IMR-90 (cell line): ENCODE data around the gene HGF. TPM values are rescaled to one million over a fixed set of nuclear protein-coding genes. Genes with fewer than 3 reads are reported as not detected.

Experiments
- ATAC-seq: fragments of 200-7000 bp; cut with Tn5 transposase; 2 replicates; pipeline ENCODE4 v1.9.1; 2020; ENCODE audit warnings: low read depth, mild to moderate bottlenecking, moderate library complexity
- BruUV-seq: library from RNA; stranded (reverse); fragments of 400-500 nt; replicated peaks from 2 replicates; lab custom pipeline; 2021; lab: Mats Ljungman, UMichigan
- CTCF ChIA-PET: fragments of 300-600 bp; formaldehyde crosslinking; extraction: SDS; loops from one replicate; lab custom pipeline; 2021; ENCODE audit warnings: antibody characterized with exemption; lab: Yijun Ruan, JAX
- POLR2A ChIA-PET: fragments of 300-600 bp; sonication (Branson Sonifier 250); formaldehyde crosslinking; loops from one replicate; lab custom pipeline; 2022; ENCODE audit warnings: antibody characterized with exemption; ENCODE audit not compliant: unreplicated experiment; lab: Charles Lee
- DNase-seq: peaks from one replicate; pipeline ENCODE4 v3.0.0; 2013
- H2AFZ ChIP-seq: replicated peaks from 2 replicates; pipeline ENCODE3; 2013; ENCODE audit warnings: low read length, mild to moderate bottlenecking; ENCODE audit not compliant: poor library complexity
- H2AK5ac ChIP-seq: 2 replicates; pipeline ENCODE4 v1.6.1; 2013; ENCODE audit warnings: low read depth, low read length, inconsistent platforms
- H2AK9ac ChIP-seq: replicated peaks from 2 replicates; pipeline ENCODE3; 2013; ENCODE audit warnings: mild to moderate bottlenecking, low read depth, low read length, moderate library complexity; ENCODE audit not compliant: poor library complexity
- H2BK120ac ChIP-seq: 2 replicates; pipeline ENCODE4 v1.6.1; 2013; ENCODE audit warnings: low read depth, low read length, inconsistent platforms
- H2BK15ac ChIP-seq: 3 replicates; pipeline ENCODE4 v1.6.1; 2013; ENCODE audit warnings: low read depth, low read length, inconsistent platforms
- H2BK20ac ChIP-seq: 2 replicates; pipeline ENCODE4 v1.6.1; 2013; ENCODE audit warnings: low read depth, mild to moderate bottlenecking, inconsistent platforms, low read length, moderate library complexity
- H2BK5ac ChIP-seq: 2 replicates; pipeline ENCODE4 v1.6.1; 2013; ENCODE audit warnings: mild to moderate bottlenecking, low read depth, low read length, inconsistent platforms; ENCODE audit not compliant: poor library complexity, severe bottlenecking
- H3K14ac ChIP-seq: replicated peaks from 2 replicates; pipeline ENCODE4 v1.6.1; 2013; ENCODE audit warnings: low read depth, low read length, inconsistent platforms
- H3K18ac ChIP-seq: 2 replicates; pipeline ENCODE4 v1.6.1; 2013; ENCODE audit warnings: low read depth, low read length, control low read depth
- H3K23ac ChIP-seq: 2 replicates; pipeline ENCODE4 v1.6.1; 2013; ENCODE audit warnings: low read depth, low read length, inconsistent platforms
- H3K27ac ChIP-seq: 2 replicates; pipeline ENCODE4 v1.5.1; 2013; ENCODE audit warnings: mild to moderate bottlenecking, control low read depth, low read length; ENCODE audit not compliant: insufficient read depth
- H3K27me3 ChIP-seq: 2 replicates; pipeline ENCODE4 v1.6.1; 2013; ENCODE audit warnings: low read length; ENCODE audit not compliant: control insufficient read depth, insufficient read depth
- H3K36me3 ChIP-seq: 2 replicates; pipeline ENCODE4 v1.6.1; 2013; ENCODE audit warnings: low read length, mixed read lengths; ENCODE audit not compliant: control insufficient read depth, insufficient read depth
- H3K4ac ChIP-seq: 2 replicates; pipeline ENCODE4 v1.6.1; 2013; ENCODE audit warnings: low read depth, low read length, inconsistent platforms
- H3K4me1 ChIP-seq: 2 replicates; pipeline ENCODE4 v1.6.1; 2013; ENCODE audit warnings: low read length, mixed read lengths; ENCODE audit not compliant: control insufficient read depth, insufficient read depth
- H3K4me2 ChIP-seq: 2 replicates; pipeline ENCODE4 v1.6.1; 2013; ENCODE audit warnings: low read depth, mild to moderate bottlenecking, control low read depth, low read length, moderate library complexity
- H3K4me3 ChIP-seq: 2 replicates; pipeline ENCODE4 v1.5.1; 2013; ENCODE audit warnings: low read depth, mild to moderate bottlenecking, control low read depth, low read length, moderate library complexity; ENCODE audit not compliant: insufficient read depth
- H3K56ac ChIP-seq: 2 replicates; pipeline ENCODE4 v1.6.1; 2013; ENCODE audit warnings: low read length, inconsistent platforms; ENCODE audit not compliant: insufficient read depth; ENCODE audit errors: extremely low read depth
- H3K79me1 ChIP-seq, 2 experiments: 2 replicates each; pipeline ENCODE4 v1.6.1; 2013; ENCODE audit warnings: low read length in 2 of 2, inconsistent platforms in 1 of 2, low read depth in 1 of 2
- H3K9ac ChIP-seq: 2 replicates; pipeline ENCODE4 v1.6.1; 2013; ENCODE audit warnings: low read depth, low read length, control low read depth
- H3K9me1 ChIP-seq: 2 replicates; pipeline ENCODE4 v1.6.1; 2013; ENCODE audit warnings: low read length, inconsistent platforms; ENCODE audit not compliant: insufficient read depth
- H3K9me3 ChIP-seq: 2 replicates; pipeline ENCODE4 v1.6.1; 2013; ENCODE audit warnings: low read length; ENCODE audit not compliant: control insufficient read depth, insufficient read depth
- H4K20me1 ChIP-seq: 2 replicates; pipeline ENCODE4 v1.6.1; 2013; ENCODE audit warnings: low read length, inconsistent platforms; ENCODE audit not compliant: insufficient read depth
- H4K5ac ChIP-seq: 2 replicates; pipeline ENCODE4 v1.6.1; 2013; ENCODE audit warnings: mild to moderate bottlenecking, low read depth, low read length, control low read depth
- H4K8ac ChIP-seq, 2 experiments: 2 replicates each; pipeline ENCODE4 v1.6.1; 2013; ENCODE audit warnings: low read depth in 2 of 2, low read length in 2 of 2, control low read depth in 1 of 2, inconsistent platforms in 1 of 2
- H4K91ac ChIP-seq: 2 replicates; pipeline ENCODE4 v1.6.1; 2013; ENCODE audit warnings: low read depth, low read length, inconsistent platforms; ENCODE audit not compliant: insufficient read depth
- BHLHE40 ChIP-seq: fragments of 150-350 bp; IDR thresholded peaks from 2 replicates; pipeline ENCODE4 v1.6.1; 2016; ENCODE audit warnings: mild to moderate bottlenecking, low read depth, low read length
- CHD1 ChIP-seq: IDR thresholded peaks from 2 replicates; pipeline ENCODE4 v1.6.1; 2012; ENCODE audit warnings: low read depth, low read length, improper control_type of control experiment
- ELK1 ChIP-seq: fragments of 150-350 bp; IDR thresholded peaks from 2 replicates; pipeline ENCODE4 v1.6.1; 2016; ENCODE audit warnings: low read depth, mild to moderate bottlenecking, low read length, moderate library complexity, borderline replicate concordance
- FOS ChIP-seq: fragments of 150-350 bp; IDR thresholded peaks from 2 replicates; pipeline ENCODE4 v1.6.1; 2016; ENCODE audit warnings: low read depth, low read length
- MAFK ChIP-seq: IDR thresholded peaks from 2 replicates; pipeline ENCODE4 v1.6.1; 2012; ENCODE audit warnings: low read depth, low read length, improper control_type of control experiment
- MAZ ChIP-seq: IDR thresholded peaks from 2 replicates; pipeline ENCODE4 v1.6.1; 2012; ENCODE audit warnings: low read depth, mild to moderate bottlenecking, low read length, improper control_type of control experiment, moderate library complexity, borderline replicate concordance
- MXI1 ChIP-seq: IDR thresholded peaks from 2 replicates; pipeline ENCODE4 v1.6.1; 2012; ENCODE audit warnings: low read depth, mild to moderate bottlenecking, low read length, moderate library complexity, borderline replicate concordance
- NFE2L2 ChIP-seq: fragments of 150-350 bp; IDR thresholded peaks from 2 replicates; pipeline ENCODE4 v1.6.1; 2016; ENCODE audit warnings: low read depth, mild to moderate bottlenecking, low read length
- POLR2A ChIP-seq: IDR thresholded peaks from 2 replicates; pipeline ENCODE4 v1.6.1; 2012; ENCODE audit warnings: mild to moderate bottlenecking, low read depth, low read length
- RAD21 ChIP-seq: IDR thresholded peaks from 2 replicates; pipeline ENCODE4 v1.6.1; 2012; ENCODE audit warnings: low read length, improper control_type of control experiment
- RCOR1 ChIP-seq: IDR thresholded peaks from 2 replicates; pipeline ENCODE4 v1.6.1; 2012; ENCODE audit warnings: mild to moderate bottlenecking, low read length, improper control_type of control experiment; ENCODE audit not compliant: insufficient replicate concordance
- RFX5 ChIP-seq: IDR thresholded peaks from 2 replicates; pipeline ENCODE4 v1.8.0; 2012; ENCODE audit warnings: low read depth, mild to moderate bottlenecking, low read length, moderate library complexity
- WGBS, 2 experiments: methylation state at CpG; one replicate each; pipeline versions ENCODE4 v1.1.5 to v1.1.7; 2013; ENCODE audit warnings: missing lambda C conversion rate in 2 of 2; ENCODE audit not compliant: insufficient read length in 1 of 2; ENCODE audit errors: extremely low coverage in 2 of 2; 5-methylcytosine and 5-hydroxymethylcytosine counted together
- dilution Hi-C: fragments of 300-500 bp; cut with HindIII; formaldehyde crosslinking; loops from one replicate; pipeline ENCODE4 v1.14.3; 2018; ENCODE audit warnings: low sequenced_read_pairs; ENCODE audit not compliant: unreplicated experiment
- in situ Hi-C: fragments of 300-500 bp; cut with MboI; formaldehyde crosslinking; loops from 3 replicates; pipeline ENCODE4 v1.14.3; 2019; ENCODE audit warnings: low sequenced_read_pairs, inconsistent platforms, mixed read lengths
- intact Hi-C: fragments of 100-400 bp; cut with micrococcal nuclease; formaldehyde crosslinking; loops from 2 replicates; pipeline ENCODE4 v1.10.0; 2022
- polyA plus RNA-seq, 3 experiments: library from polyadenylated mRNA; depleted of rRNA; stranded (reverse); fragments of >200 nt; gene quantifications; 2 replicates each; pipeline ENCODE4 v1.2.3, GENCODE V29; 2012; ENCODE audit warnings: low replicate concordance in 1 of 3
- total RNA-seq: library from RNA; depleted of rRNA; stranded (reverse); fragments of >200 nt; gene quantifications from 2 replicates; pipeline ENCODE4 v1.2.3, GENCODE V29; 2012

Gene HGF
- total and polyA plus RNA-seq, 2 of the 4 experiments (the other 2 are of a cell fraction) = 16.8 to 50.9 TPM

- Histone ChIP-seq H2AK9ac (no peak overlapping the region), H3K4ac (no peak overlapping the region), H3K27me3 (no peaks in the 10 kb centered on the region), H3K4me2 (no peak overlapping the region), H2AK5ac (no peak overlapping the region), H4K8ac (no peak overlapping the region), H3K14ac (no peak overlapping the region), H3K79me1 (peaks cover 12 to 23% of the 10 kb centered on the region in 2 experiments), H2BK15ac (no peak overlapping the region), H3K4me3 (no peak overlapping the region), H2BK120ac (no peak overlapping the region), H4K91ac (no peak overlapping the region), H2AFZ (no peak overlapping the region), H2BK5ac (no peak overlapping the region), H4K5ac (no peak overlapping the region), H3K9me3 (no peaks in the 10 kb centered on the region), H3K27ac (no peak overlapping the region), H3K23ac (no peak overlapping the region; the same call in 1 of the 2 replicates), H4K20me1 (no peaks in the 10 kb centered on the region), H3K36me3 (peaks cover 17% of the 10 kb centered on the region), H2BK20ac (no peak overlapping the region), H3K9me1 (peaks cover 3% of the 10 kb centered on the region; the same call in 1 of the 2 replicates), H3K18ac (no peak overlapping the region), H3K9ac (no peak overlapping the region), H3K56ac (no peak overlapping the region), H3K4me1 (peaks cover 2% of the 10 kb centered on the region)
- ChIA-PET CTCF (no interaction called here), POLR2A (no interaction called here)
- intact Hi-C loops = no loop called here
- no peak for DNase-seq
- dilution Hi-C loops = no loop called here
- BruUV-seq = no TSS peak
- in situ Hi-C loops = no loop called here
- ATAC-seq = no peak
- no CpG with 5 or more reads among the region's 2 CpGs for WGBS, 2 experiments
- TF ChIP-seq POLR2A (no peak), RCOR1 (no peak), RAD21 (no peak), ELK1 (no peak), FOS (no peak), RFX5 (no peak), CHD1 (no peak), MAZ (no peak), MXI1 (no peak), BHLHE40 (no peak), MAFK (no peak), NFE2L2 (no peak)
Observed at GRCh38 chr7:81761821-81762220, 8.0 kb downstream of the HGF start.
